Glutamatergic neuron (in vitro differentiated cells): ENCODE measurements around the gene AGPAT2. TPM values are rescaled to one million over a fixed set of nuclear protein-coding genes. Genes with fewer than 3 reads are reported as not detected.

Experiments
- DNase-seq: peaks from one replicate; pipeline ENCODE4 v3.0.0; 2022
- H3K27ac Mint-ChIP-seq: one replicate; pipeline ENCODE4 v1.8.0; 2020; ENCODE audit warnings: mild to moderate bottlenecking, mixed read lengths, inconsistent platforms; ENCODE audit not compliant: unreplicated experiment
- H3K27me3 Mint-ChIP-seq: one replicate; pipeline ENCODE4 v1.8.0; 2020; ENCODE audit warnings: mild to moderate bottlenecking, moderate library complexity, mixed read lengths, inconsistent platforms; ENCODE audit not compliant: unreplicated experiment
- H3K36me3 Mint-ChIP-seq: one replicate; pipeline ENCODE4 v1.8.0; 2020; ENCODE audit warnings: mild to moderate bottlenecking, mixed read lengths, inconsistent platforms; ENCODE audit not compliant: unreplicated experiment
- H3K4me1 Mint-ChIP-seq: one replicate; pipeline ENCODE4 v1.8.0; 2020; ENCODE audit warnings: mild to moderate bottlenecking, low read depth, mixed read lengths, inconsistent platforms; ENCODE audit not compliant: unreplicated experiment
- H3K4me3 Mint-ChIP-seq: one replicate; pipeline ENCODE4 v1.8.0; 2020; ENCODE audit warnings: mild to moderate bottlenecking, mixed read lengths, inconsistent platforms; ENCODE audit not compliant: unreplicated experiment
- H3K9me3 Mint-ChIP-seq: one replicate; pipeline ENCODE4 v1.8.0; 2020; ENCODE audit warnings: mild to moderate bottlenecking, moderate library complexity, mixed read lengths, inconsistent platforms; ENCODE audit not compliant: unreplicated experiment
- CTCF ChIP-seq: fragments of 200-600 bp; sonication (generic); IDR thresholded peaks from one replicate; pipeline ENCODE4 v1.5.0; 2021; ENCODE audit not compliant: partially characterized antibody, unreplicated experiment
- total RNA-seq: library from RNA; stranded (reverse); fragmentation: NEBNext Ultra II Directional; extraction: Animal tissue kit (Norgen Biotek cat#: 25700); gene quantifications from one replicate; pipeline ENCODE4 v1.2.1, GENCODE V29; 2021; ENCODE audit not compliant: unreplicated experiment

Gene AGPAT2
- total RNA-seq, 1 donor from 2014 or later, result 72.8 TPM

- no peak overlapping the region for H3K4me3 Mint-ChIP-seq
- peaks cover 8% of the 10 kb centered on the region for H3K9me3 Mint-ChIP-seq
- no peak overlapping the region for H3K27ac Mint-ChIP-seq
- H3K36me3 Mint-ChIP-seq, result peaks cover 4% of the 10 kb centered on the region
- TF ChIP-seq CTCF, result no peak
- peaks cover 16% of the 10 kb centered on the region for H3K4me1 Mint-ChIP-seq
- H3K27me3 Mint-ChIP-seq, result peaks cover 12% of the 10 kb centered on the region
- DNase-seq, result no peak
These were observed 36.7 kb upstream of the AGPAT2 start for GRCh38 chr9:136723989-136724388.

GRCh38 chr9:136723362-136723976 lies 36.2 kb upstream of the AGPAT2 start:
- peaks cover 12% of the 10 kb centered on the region for H3K27me3 Mint-ChIP-seq
- peaks cover 8% of the 10 kb centered on the region for H3K9me3 Mint-ChIP-seq
- no peak overlapping the region for H3K27ac Mint-ChIP-seq
- H3K4me1 Mint-ChIP-seq, result peaks cover 16% of the 10 kb centered on the region
- peaks cover 4% of the 10 kb centered on the region for H3K36me3 Mint-ChIP-seq
- no peak overlapping the region for H3K4me3 Mint-ChIP-seq
- DNase-seq, result no peak
- TF ChIP-seq CTCF, result no peak

GRCh38 chr9:136722969-136723356 lies 35.7 kb upstream of the AGPAT2 start:
- peaks cover 12% of the 10 kb centered on the region for H3K27me3 Mint-ChIP-seq
- H3K4me1 Mint-ChIP-seq, result peaks cover 16% of the 10 kb centered on the region
- no peak for DNase-seq
- H3K36me3 Mint-ChIP-seq, result peaks cover 4% of the 10 kb centered on the region
- no peak overlapping the region for H3K27ac Mint-ChIP-seq
- H3K4me3 Mint-ChIP-seq, result no peak overlapping the region
- H3K9me3 Mint-ChIP-seq, result peaks cover 8% of the 10 kb centered on the region
- TF ChIP-seq CTCF, result no peak

GRCh38 chr9:136722093-136722968 lies 35.1 kb upstream of the AGPAT2 start:
- Mint-ChIP-seq H3K27ac (no peak overlapping the region), H3K4me1 (peaks cover 16% of the 10 kb centered on the region), H3K36me3 (peaks cover 4% of the 10 kb centered on the region), H3K27me3 (peaks cover 10% of the 10 kb centered on the region), H3K4me3 (no peak overlapping the region), H3K9me3 (peaks cover 5% of the 10 kb centered on the region)
- DNase-seq, result no peak
- TF ChIP-seq CTCF, result no peak
